ENCODE measurements around the gene TTC14. TPM values are rescaled to one million over a fixed set of nuclear protein-coding genes. Genes with fewer than 3 reads are reported as not detected.

The TTC14 gene
- total and polyA plus RNA-seq, 2 donors from 2014 or later, result 28.5 to 52.8 TPM

DNA sequence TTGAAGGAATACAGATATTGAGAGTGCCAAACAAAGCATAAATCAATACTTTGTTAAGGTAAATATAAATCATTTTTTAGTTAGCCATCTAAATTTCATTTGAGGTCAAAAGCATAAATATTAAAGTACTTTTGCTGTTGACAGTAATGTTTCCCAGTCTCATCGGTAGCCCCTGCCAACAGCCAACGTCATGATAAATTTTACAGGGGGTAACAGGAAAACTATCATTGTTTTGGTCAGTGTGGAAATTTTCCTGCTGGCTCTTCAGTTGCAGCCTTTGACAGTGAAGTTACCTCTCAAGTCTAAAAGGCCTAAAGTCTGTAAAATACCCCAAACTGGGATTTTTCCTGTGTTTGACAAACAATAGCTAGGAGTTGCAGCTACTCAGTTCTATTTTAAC is 37.3 kb upstream of the TTC14 start:
- Histone ChIP-seq H3K4me1 (ENCODE audit: control insufficient read depth in 2 of 3, insufficient read depth in 2 of 3, low read depth in 1 of 3, low read length in 3 of 3) (no peaks in the 10 kb centered on the region), H3K9ac (ENCODE audit: low read length in 3 of 3) (no peak overlapping the region), H3K4me3 (ENCODE audit: low read length in 3 of 3) (no peak overlapping the region), H3K27ac (ENCODE audit: low read depth in 2 of 2, low read length in 2 of 2) (no peak overlapping the region), H3K9me3 (ENCODE audit: control insufficient read depth in 2 of 3, insufficient read depth in 1 of 3, low read length in 3 of 3) (no peaks in the 10 kb centered on the region), H3K36me3 (ENCODE audit: control insufficient read depth in 2 of 3, insufficient read depth in 3 of 3, low read length in 3 of 3) (no peaks in the 10 kb centered on the region), H3K27me3 (ENCODE audit: control insufficient read depth, insufficient read depth, low read length) (no peaks in the 10 kb centered on the region)
- FAIRE-seq, result no peak
- TF ChIP-seq, protein P1, sequence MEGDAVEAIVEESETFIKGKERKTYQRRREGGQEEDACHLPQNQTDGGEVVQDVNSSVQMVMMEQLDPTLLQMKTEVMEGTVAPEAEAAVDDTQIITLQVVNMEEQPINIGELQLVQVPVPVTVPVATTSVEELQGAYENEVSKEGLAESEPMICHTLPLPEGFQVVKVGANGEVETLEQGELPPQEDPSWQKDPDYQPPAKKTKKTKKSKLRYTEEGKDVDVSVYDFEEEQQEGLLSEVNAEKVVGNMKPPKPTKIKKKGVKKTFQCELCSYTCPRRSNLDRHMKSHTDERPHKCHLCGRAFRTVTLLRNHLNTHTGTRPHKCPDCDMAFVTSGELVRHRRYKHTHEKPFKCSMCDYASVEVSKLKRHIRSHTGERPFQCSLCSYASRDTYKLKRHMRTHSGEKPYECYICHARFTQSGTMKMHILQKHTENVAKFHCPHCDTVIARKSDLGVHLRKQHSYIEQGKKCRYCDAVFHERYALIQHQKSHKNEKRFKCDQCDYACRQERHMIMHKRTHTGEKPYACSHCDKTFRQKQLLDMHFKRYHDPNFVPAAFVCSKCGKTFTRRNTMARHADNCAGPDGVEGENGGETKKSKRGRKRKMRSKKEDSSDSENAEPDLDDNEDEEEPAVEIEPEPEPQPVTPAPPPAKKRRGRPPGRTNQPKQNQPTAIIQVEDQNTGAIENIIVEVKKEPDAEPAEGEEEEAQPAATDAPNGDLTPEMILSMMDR (IDR thresholded peaks at IDR 0.05; ENCODE audit: borderline replicate concordance, extremely low read depth, insufficient read depth), result no peak
- intact Hi-C loops (cut with DNase I), result no loop called here
- no peak for DNase-seq

DNA sequence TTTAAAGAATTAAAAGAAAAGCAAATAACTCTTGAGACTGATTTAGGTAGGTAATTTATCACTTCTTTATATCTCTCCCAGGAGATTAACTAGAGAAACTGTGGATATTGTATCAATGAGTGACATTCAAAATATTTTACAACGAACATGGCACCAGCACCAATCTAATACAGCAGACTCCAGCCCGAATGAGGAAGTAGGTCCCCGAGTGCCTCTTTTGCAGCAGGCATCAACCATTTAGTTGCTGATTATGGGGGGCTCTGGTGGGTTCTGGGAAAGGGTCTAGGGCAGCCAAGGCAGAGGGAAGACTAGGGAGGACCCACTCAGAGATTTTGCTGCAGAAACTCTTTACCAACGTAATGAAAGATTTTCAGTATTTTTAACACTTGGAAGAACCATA is 31.7 kb upstream of the TTC14 start:
- Histone ChIP-seq H3K9me3 (ENCODE audit: control insufficient read depth in 2 of 3, insufficient read depth in 1 of 3, low read length in 3 of 3) (no peaks in the 10 kb centered on the region), H3K9ac (ENCODE audit: low read length in 3 of 3) (no peak overlapping the region), H3K4me1 (ENCODE audit: control insufficient read depth in 2 of 3, insufficient read depth in 2 of 3, low read depth in 1 of 3, low read length in 3 of 3) (no peaks in the 10 kb centered on the region), H3K27me3 (ENCODE audit: control insufficient read depth, insufficient read depth, low read length) (no peaks in the 10 kb centered on the region), H3K4me3 (ENCODE audit: low read length in 3 of 3) (no peak overlapping the region), H3K36me3 (ENCODE audit: control insufficient read depth in 2 of 3, insufficient read depth in 3 of 3, low read length in 3 of 3) (no peaks in the 10 kb centered on the region), H3K27ac (ENCODE audit: low read depth in 2 of 2, low read length in 2 of 2) (no peak overlapping the region)
- FAIRE-seq (no peak), DNase-seq (no peak)
- TF ChIP-seq, protein P1 (IDR thresholded peaks at IDR 0.05; ENCODE audit: borderline replicate concordance, extremely low read depth, insufficient read depth), result no peak
- intact Hi-C loops (cut with DNase I), result no loop called here

DNA sequence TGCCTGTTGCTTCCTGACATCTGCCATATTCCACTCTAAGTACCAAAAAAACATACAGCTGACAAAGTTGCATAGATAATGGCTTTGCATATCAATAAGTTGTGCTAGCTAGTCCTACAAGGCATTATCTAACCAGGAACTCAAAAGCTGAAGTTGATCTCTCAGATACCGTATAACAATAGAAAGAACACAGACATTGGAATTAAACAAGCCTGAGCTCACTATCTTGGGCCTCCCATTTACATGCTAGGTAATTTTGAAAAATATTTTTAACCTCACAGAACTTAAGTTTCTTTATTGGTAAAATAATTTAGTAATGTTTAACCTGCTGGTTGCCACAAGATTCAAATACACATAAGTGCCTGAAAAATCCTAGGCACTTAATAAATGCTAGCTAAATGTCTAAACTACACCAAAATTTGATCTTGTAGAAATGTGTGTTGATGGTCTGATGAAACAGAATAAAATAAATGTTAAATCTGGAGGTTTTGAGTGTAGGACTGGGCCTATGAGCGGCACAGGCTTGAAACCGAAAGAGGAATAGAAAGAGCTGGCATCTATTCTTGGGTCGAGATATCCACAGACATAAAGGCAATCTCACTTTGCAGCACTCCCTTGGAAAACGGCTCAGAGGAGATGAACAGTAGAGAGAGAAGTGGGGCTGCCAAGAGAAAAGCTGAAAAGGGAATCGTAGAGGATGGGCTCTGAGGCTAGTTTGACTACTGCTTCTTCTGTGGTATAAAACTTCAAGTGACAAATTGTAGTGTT is 29.9 kb upstream of the TTC14 start:
- no peak overlapping the region for H3K4me3 ChIP-seq (ENCODE audit: low read length in 3 of 3)
- DNase-seq (no peak), FAIRE-seq (no peak)
- TF ChIP-seq, protein P1 (IDR thresholded peaks at IDR 0.05; ENCODE audit: borderline replicate concordance, extremely low read depth, insufficient read depth), result no peak
- H3K27me3 ChIP-seq (ENCODE audit: control insufficient read depth, insufficient read depth, low read length), result no peaks in the 10 kb centered on the region
- no peak overlapping the region for H3K9ac ChIP-seq (ENCODE audit: low read length in 3 of 3)
- no peaks in the 10 kb centered on the region for H3K9me3 ChIP-seq (ENCODE audit: control insufficient read depth in 2 of 3, insufficient read depth in 1 of 3, low read length in 3 of 3)
- no peaks in the 10 kb centered on the region for H3K4me1 ChIP-seq (ENCODE audit: control insufficient read depth in 2 of 3, insufficient read depth in 2 of 3, low read depth in 1 of 3, low read length in 3 of 3)
- intact Hi-C loops (cut with DNase I), result no loop called here
- H3K27ac ChIP-seq (ENCODE audit: low read depth in 2 of 2, low read length in 2 of 2), result no peak overlapping the region
- H3K36me3 ChIP-seq (ENCODE audit: control insufficient read depth in 2 of 3, insufficient read depth in 3 of 3, low read length in 3 of 3), result no peaks in the 10 kb centered on the region
